B cell (primary cell): ENCODE results near the gene DSG1. TPM values are rescaled to one million over a fixed set of nuclear protein-coding genes. Genes with fewer than 3 reads are reported as not detected.

Experiments used
- ATAC-seq: fragments of 200-7000 bp; cut with Tn5 transposase; one replicate; pipeline ENCODE4 v1.10.0; 2021; ENCODE audit warnings: low read depth, mild to moderate bottlenecking, moderate number of reproducible peaks, moderate library complexity
- CTCF ChIA-PET: fragments of 350-600 bp; sonication (Branson Sonifier 250); formaldehyde crosslinking; loops from one replicate; lab custom pipeline; 2021; ENCODE audit warnings: antibody characterized with exemption, inconsistent platforms; lab: Charles Lee
- POLR2A ChIA-PET: fragments of 350-600 bp; sonication (Branson Sonifier 250); formaldehyde crosslinking; loops from one replicate; lab custom pipeline; 2021; ENCODE audit warnings: antibody characterized with exemption; lab: Charles Lee
- DNase-seq: peaks from one replicate; pipeline ENCODE4 v3.0.0; 2013
- H2AFZ ChIP-seq: 2 replicates; pipeline ENCODE4 v1.6.1; 2012; ENCODE audit warnings: mild to moderate bottlenecking, low read depth, low read length; ENCODE audit not compliant: insufficient read depth, poor library complexity, severe bottlenecking
- H3K27ac ChIP-seq, 2 donors: 1 replicate in 1 of 2; 2 replicates in 1 of 2; pipeline ENCODE4 v1.5.1; 2012 to 2013; ENCODE audit warnings: low read length in 2 of 2, mild to moderate bottlenecking in 2 of 2, moderate library complexity in 1 of 2
- H3K27me3 ChIP-seq, 4 experiments: fragments of 200-600 bp in 1 of 4; sonication (generic) in 1 of 4; replicated peaks in 1 of 4; 1 replicate in 2 of 4; 2 replicates in 2 of 4; pipeline versions ENCODE4 v1.6.1 to v1.7.0; 2013 to 2016; ENCODE audit warnings: low read length in 3 of 4, mild to moderate bottlenecking in 2 of 4, mixed read lengths in 1 of 4, moderate library complexity in 1 of 4; ENCODE audit not compliant: insufficient read depth in 4 of 4, control insufficient read depth in 3 of 4; ENCODE audit errors: control extremely low read depth in 1 of 4
- H3K36me3 ChIP-seq, 2 experiments: replicated peaks in 1 of 2; 1 replicate in 1 of 2; 2 replicates in 1 of 2; pipeline versions ENCODE4 v1.6.1 to v1.7.1; 2013; ENCODE audit warnings: low read length in 1 of 2; ENCODE audit not compliant: insufficient read depth in 2 of 2, control insufficient read depth in 1 of 2; ENCODE audit errors: control extremely low read depth in 1 of 2, extremely low read depth in 1 of 2
- H3K4me1 ChIP-seq, 2 donors: fragments of 200-600 bp in 1 of 2; sonication (generic) in 1 of 2; 1 replicate in 1 of 2; 2 replicates in 1 of 2; pipeline versions ENCODE4 v1.5.1 to v1.6.1; 2013 to 2017; ENCODE audit warnings: low read length in 2 of 2; ENCODE audit not compliant: control insufficient read depth in 2 of 2, insufficient read depth in 2 of 2
- H3K4me2 ChIP-seq: replicated peaks from 2 replicates; pipeline ENCODE3; 2012; ENCODE audit warnings: mild to moderate bottlenecking, low read depth, low read length; ENCODE audit not compliant: poor library complexity, severe bottlenecking
- H3K4me3 ChIP-seq, 5 experiments: fragments of 200-600 bp in 1 of 5; sonication (generic) in 1 of 5; 1 replicate in 3 of 5; 2 replicates in 2 of 5; pipeline versions ENCODE4 v1.5.1 to v1.7.0; 2011 to 2016; ENCODE audit warnings: low read length in 4 of 5, mild to moderate bottlenecking in 4 of 5, low read depth in 2 of 5, control low read depth in 1 of 5, moderate library complexity in 1 of 5; ENCODE audit not compliant: insufficient read depth in 1 of 5; ENCODE audit errors: control extremely low read depth in 1 of 5, extremely low read depth in 1 of 5
- H3K79me2 ChIP-seq: fragments of 200-600 bp; sonication (generic); one replicate; pipeline ENCODE4 v1.6.0; 2016; ENCODE audit warnings: low read length; ENCODE audit not compliant: control insufficient read depth, insufficient read depth
- H3K9ac ChIP-seq: fragments of 200-600 bp; sonication (generic); 2 replicates; pipeline ENCODE4 v1.6.1; 2017; ENCODE audit warnings: mild to moderate bottlenecking, low read length, moderate library complexity
- H3K9me3 ChIP-seq, 3 donors: one replicate each; pipeline versions ENCODE4 v1.6.1 to v1.7.1; 2013; ENCODE audit warnings: low read length in 2 of 3; ENCODE audit not compliant: control insufficient read depth in 2 of 3, insufficient read depth in 1 of 3; ENCODE audit errors: control extremely low read depth in 1 of 3
- H4K20me1 ChIP-seq: 2 replicates; pipeline ENCODE4 v1.6.0; 2012; ENCODE audit warnings: mild to moderate bottlenecking, low read length; ENCODE audit not compliant: insufficient read depth, control insufficient read depth, poor library complexity, severe bottlenecking
- H3K27ac Mint-ChIP-seq: one replicate; pipeline ENCODE4 v1.8.0; 2021; ENCODE audit warnings: mixed read lengths
- H3K27me3 Mint-ChIP-seq: one replicate; pipeline ENCODE4 v1.8.0; 2021; ENCODE audit warnings: mixed read lengths
- H3K4me1 Mint-ChIP-seq: one replicate; pipeline ENCODE4 v1.8.0; 2021; ENCODE audit warnings: mixed read lengths
- H3K4me3 Mint-ChIP-seq: one replicate; pipeline ENCODE4 v1.8.0; 2021; ENCODE audit warnings: mixed read lengths
- H3K9me3 Mint-ChIP-seq: one replicate; pipeline ENCODE4 v1.8.0; 2022; ENCODE audit warnings: mixed read lengths; ENCODE audit not compliant: insufficient read depth
- EZH2 ChIP-seq: IDR thresholded peaks from 2 replicates; pipeline ENCODE4 v1.6.1; 2012; ENCODE audit warnings: borderline replicate concordance, low read depth, mild to moderate bottlenecking, moderate library complexity, low read length; ENCODE audit not compliant: insufficient read depth, poor library complexity, severe bottlenecking
- WGBS: methylation state at CpG from one replicate; pipeline ENCODE4 v1.1.5; 2013; ENCODE audit warnings: missing lambda C conversion rate; ENCODE audit not compliant: insufficient coverage; 5-methylcytosine and 5-hydroxymethylcytosine counted together
- intact Hi-C: fragments of 100-400 bp; cut with micrococcal nuclease; formaldehyde crosslinking; loops from one replicate; pipeline ENCODE4 v1.10.0; 2022
- polyA plus RNA-seq: library from polyadenylated mRNA; depleted of rRNA; stranded (reverse); fragments of >200 nt; gene quantifications from 2 replicates; pipeline ENCODE4 v1.2.3, GENCODE V29; 2012
- total RNA-seq, 2 donors: library from RNA; stranded (reverse); fragments of 120-200 nt in 1 of 2; gene quantifications; 1 replicate in 1 of 2; 2 replicates in 1 of 2; pipeline versions ENCODE4 v1.2.3 to v1.2.4, GENCODE V29; 2013 to 2022
- TF ChIP-seq, protein P1 (sequence below): fragments of 200-600 bp; IDR thresholded peaks from one replicate; pipeline ENCODE4 v1.8.0; 2022; ENCODE audit warnings: antibody characterized with exemption, mild to moderate bottlenecking

The DSG1 gene
- total and polyA plus RNA-seq, 2 donors (not counting 1 experiment from before 2014, with no cell fraction given): not detected

- no peak for TF ChIP-seq EZH2
- Histone ChIP-seq H3K4me2 (no peak within 1 kb of the TSS), H3K36me3 (no peaks in the 10 kb centered on the region), H3K9me3 (no peaks in the 10 kb centered on the region), H4K20me1 (no peaks in the 10 kb centered on the region), H3K4me3 (no peak within 1 kb of the TSS), H3K27ac (no peak within 1 kb of the TSS), H3K9ac (no peak within 1 kb of the TSS), H3K27me3 (no peaks in the 10 kb centered on the region), H3K79me2 (no peaks in the 10 kb centered on the region), H3K4me1 (no peaks in the 10 kb centered on the region), H2AFZ (no peak within 1 kb of the TSS)
- no peak within 1 kb of the TSS for H3K27ac Mint-ChIP-seq
- ChIA-PET CTCF (no interaction called here), POLR2A (no interaction called here)
- no peaks in the 10 kb centered on the region for H3K4me1 Mint-ChIP-seq
- no peaks in the 10 kb centered on the region for H3K27me3 Mint-ChIP-seq
- no peaks in the 10 kb centered on the region for H3K9me3 Mint-ChIP-seq
- H3K4me3 Mint-ChIP-seq: no peak within 1 kb of the TSS
- 95% methylated on average over 2 of the region's 3 CpGs for WGBS
- ATAC-seq (no peak), DNase-seq (no peak)
- intact Hi-C loops: no loop called here
Observed at GRCh38 chr18:31376477-31376876, 58.5 kb downstream of the DSG1 start, which contains the start of gene DSG4. Gene DSG4, plus strand, starts transcription at chr18:31376777. Its CDS starts 135 bp downstream, at chr18:31376912.

DNA sequence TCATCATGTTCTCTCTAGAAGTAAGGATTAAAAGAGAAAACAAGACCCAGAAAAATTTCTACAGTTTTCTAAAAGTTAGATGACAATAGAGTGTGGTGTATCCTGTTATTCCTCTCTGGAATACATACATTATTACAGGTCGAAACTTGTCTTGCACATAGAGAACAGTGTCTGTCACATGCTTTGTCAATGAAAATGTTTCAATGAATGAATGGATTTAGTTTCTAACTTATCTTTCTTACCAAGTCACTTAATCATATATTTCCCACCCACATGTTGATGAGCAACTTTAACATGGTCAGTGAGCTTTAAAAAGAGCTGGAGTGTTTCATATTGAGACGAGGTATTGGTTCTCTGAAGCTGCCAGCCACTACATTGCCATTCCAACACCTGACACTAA lies 63.0 kb downstream of the DSG1 start:
- no CpG with 5 or more reads among the region's 2 CpGs for WGBS
- Histone ChIP-seq H3K27ac (no peak overlapping the region), H3K36me3 (no peaks in the 10 kb centered on the region), H4K20me1 (no peaks in the 10 kb centered on the region), H3K9ac (no peak overlapping the region), H3K4me2 (no peak overlapping the region), H3K4me3 (no peak overlapping the region), H3K79me2 (no peaks in the 10 kb centered on the region), H3K9me3 (no peaks in the 10 kb centered on the region), H2AFZ (no peak overlapping the region), H3K27me3 (no peaks in the 10 kb centered on the region), H3K4me1 (no peaks in the 10 kb centered on the region)
- intact Hi-C loops: no loop called here
- ATAC-seq: no peak
- TF ChIP-seq, protein P1, sequence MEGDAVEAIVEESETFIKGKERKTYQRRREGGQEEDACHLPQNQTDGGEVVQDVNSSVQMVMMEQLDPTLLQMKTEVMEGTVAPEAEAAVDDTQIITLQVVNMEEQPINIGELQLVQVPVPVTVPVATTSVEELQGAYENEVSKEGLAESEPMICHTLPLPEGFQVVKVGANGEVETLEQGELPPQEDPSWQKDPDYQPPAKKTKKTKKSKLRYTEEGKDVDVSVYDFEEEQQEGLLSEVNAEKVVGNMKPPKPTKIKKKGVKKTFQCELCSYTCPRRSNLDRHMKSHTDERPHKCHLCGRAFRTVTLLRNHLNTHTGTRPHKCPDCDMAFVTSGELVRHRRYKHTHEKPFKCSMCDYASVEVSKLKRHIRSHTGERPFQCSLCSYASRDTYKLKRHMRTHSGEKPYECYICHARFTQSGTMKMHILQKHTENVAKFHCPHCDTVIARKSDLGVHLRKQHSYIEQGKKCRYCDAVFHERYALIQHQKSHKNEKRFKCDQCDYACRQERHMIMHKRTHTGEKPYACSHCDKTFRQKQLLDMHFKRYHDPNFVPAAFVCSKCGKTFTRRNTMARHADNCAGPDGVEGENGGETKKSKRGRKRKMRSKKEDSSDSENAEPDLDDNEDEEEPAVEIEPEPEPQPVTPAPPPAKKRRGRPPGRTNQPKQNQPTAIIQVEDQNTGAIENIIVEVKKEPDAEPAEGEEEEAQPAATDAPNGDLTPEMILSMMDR: no peak
- no peak for TF ChIP-seq EZH2
- H3K4me3 Mint-ChIP-seq: no peak overlapping the region
- POLR2A ChIA-PET: no interaction called here
- H3K9me3 Mint-ChIP-seq: no peaks in the 10 kb centered on the region
- CTCF ChIA-PET: no interaction called here
- H3K27ac Mint-ChIP-seq: no peak overlapping the region
- DNase-seq: no peak
- no peaks in the 10 kb centered on the region for H3K27me3 Mint-ChIP-seq
- no peaks in the 10 kb centered on the region for H3K4me1 Mint-ChIP-seq
